ENCODE data around the gene WDR35. TPM values are rescaled to one million over a fixed set of nuclear protein-coding genes. Genes with fewer than 3 reads are reported as not detected.
"Not testable (repeated sequence)": the region's sequence is repeated elsewhere in the genome, so short reads cannot be mapped to it uniquely, and the experiment has no call there.

The WDR35 gene
- total RNA-seq, 1 experiment from 2014 or later: 15.5 TPM

- H3K4me1 Mint-ChIP-seq; H3K36me3 Mint-ChIP-seq; ATAC-seq; H3K27me3 Mint-ChIP-seq (ENCODE audit: low read depth); POLR2A ChIA-PET; H3K27ac Mint-ChIP-seq; H3K9me3 Mint-ChIP-seq; DNase-seq (ENCODE audit: low spot score); H3K4me3 Mint-ChIP-seq: not testable (repeated sequence)
- CTCF ChIA-PET: interaction anchor here (1.1 kb wide), 1 partner anchor 769 kb away, joined by 3 read pairs; no protein-coding TSS in a partner anchor
These were observed 97.9 kb downstream of the WDR35 start for GRCh38 chr2:19891971-19892370.

GRCh38 chr2:19890104-19890503 is 99.8 kb downstream of the WDR35 start:
- no peak for DNase-seq (ENCODE audit: low spot score)
- Mint-ChIP-seq H3K27me3 (ENCODE audit: low read depth) (no peaks in the 10 kb centered on the region), H3K4me1 (no peaks in the 10 kb centered on the region), H3K36me3 (no peaks in the 10 kb centered on the region), H3K4me3 (no peak overlapping the region), H3K27ac (no peak overlapping the region), H3K9me3 (no peaks in the 10 kb centered on the region)
- ATAC-seq: no peak
- TF ChIP-seq ATF1 (CRISPR knock-in tag; IDR thresholded peaks at IDR 0.05): no peak
- TF ChIP-seq IRF1 (CRISPR knock-in tag; IDR thresholded peaks at IDR 0.05): no peak
- no peak for TF ChIP-seq AFF4 (CRISPR knock-in tag; IDR thresholded peaks at IDR 0.05; ENCODE audit: borderline replicate concordance)
- no peak for TF ChIP-seq FOXP4 (CRISPR knock-in tag; IDR thresholded peaks at IDR 0.05)
- CTCF ChIA-PET: no interaction called here
- POLR2A ChIA-PET: no interaction called here

GRCh38 chr2:19888831-19889230 is 101.1 kb downstream of the WDR35 start:
- Mint-ChIP-seq H3K9me3 (no peaks in the 10 kb centered on the region), H3K27me3 (ENCODE audit: low read depth) (no peaks in the 10 kb centered on the region), H3K4me3 (no peak overlapping the region), H3K36me3 (no peaks in the 10 kb centered on the region), H3K4me1 (no peaks in the 10 kb centered on the region), H3K27ac (no peak overlapping the region)
- CTCF ChIA-PET: no interaction called here
- no peak for TF ChIP-seq TEAD4 (CRISPR knock-in tag; IDR thresholded peaks at IDR 0.05)
- no peak for TF ChIP-seq RELA (CRISPR knock-in tag; IDR thresholded peaks at IDR 0.05; ENCODE audit: borderline replicate concordance)
- TF ChIP-seq ZNF317 (CRISPR knock-in tag; IDR thresholded peaks at IDR 0.05; ENCODE audit: borderline replicate concordance, low read depth): no peak
- no peak for TF ChIP-seq GRHL2 (CRISPR knock-in tag; IDR thresholded peaks at IDR 0.05; ENCODE audit: insufficient replicate concordance, severe bottlenecking)
- no peak for TF ChIP-seq ZNF121 (CRISPR knock-in tag; IDR thresholded peaks at IDR 0.05)
- POLR2A ChIA-PET: no interaction called here
- ATAC-seq (no peak), DNase-seq (ENCODE audit: low spot score) (no peak)

GRCh38 chr2:19887510-19887909 is 102.4 kb downstream of the WDR35 start:
- CTCF ChIA-PET: no interaction called here
- POLR2A ChIA-PET: no interaction called here
- Mint-ChIP-seq H3K27ac (no peak overlapping the region), H3K36me3 (no peaks in the 10 kb centered on the region), H3K9me3 (no peaks in the 10 kb centered on the region), H3K4me1 (no peaks in the 10 kb centered on the region), H3K27me3 (ENCODE audit: low read depth) (0 out of 2 replicates have a peak, but pooled peaks cover 2% of the 10 kb centered on the region), H3K4me3 (no peak overlapping the region)
- ATAC-seq: no peak
- no peak for DNase-seq (ENCODE audit: low spot score)
- TF ChIP-seq USF2 (CRISPR knock-in tag; IDR thresholded peaks at IDR 0.05) (no peak), STAT6 (CRISPR knock-in tag; conservative IDR thresholded peaks at IDR 0.05; ENCODE audit: low read depth) (no peak), ATF6 (CRISPR knock-in tag; IDR thresholded peaks at IDR 0.05) (no peak), ZSCAN18 (CRISPR knock-in tag; IDR thresholded peaks at IDR 0.05) (no peak), ATF1 (CRISPR knock-in tag; IDR thresholded peaks at IDR 0.05) (no peak)
